OCI-LY3 (cell line): ENCODE measurements around the gene ERC2.

Experiments
- EZH2phosphoT487 ChIP-seq: fragments of 200-600 bp; shearing (Covaris generic); IDR thresholded peaks from 2 replicates; pipeline ENCODE4 v1.6.1; 2018; ENCODE audit warnings: antibody characterized with exemption, mixed run types, low read depth
- TF ChIP-seq, protein P1 (sequence below): fragments of 200-600, 300-600 bp; sonication (generic); IDR thresholded peaks from 2 replicates; pipeline ENCODE4 v1.5.1; 2014; ENCODE audit warnings: antibody characterized with exemption, low read length, low read depth

DNA sequence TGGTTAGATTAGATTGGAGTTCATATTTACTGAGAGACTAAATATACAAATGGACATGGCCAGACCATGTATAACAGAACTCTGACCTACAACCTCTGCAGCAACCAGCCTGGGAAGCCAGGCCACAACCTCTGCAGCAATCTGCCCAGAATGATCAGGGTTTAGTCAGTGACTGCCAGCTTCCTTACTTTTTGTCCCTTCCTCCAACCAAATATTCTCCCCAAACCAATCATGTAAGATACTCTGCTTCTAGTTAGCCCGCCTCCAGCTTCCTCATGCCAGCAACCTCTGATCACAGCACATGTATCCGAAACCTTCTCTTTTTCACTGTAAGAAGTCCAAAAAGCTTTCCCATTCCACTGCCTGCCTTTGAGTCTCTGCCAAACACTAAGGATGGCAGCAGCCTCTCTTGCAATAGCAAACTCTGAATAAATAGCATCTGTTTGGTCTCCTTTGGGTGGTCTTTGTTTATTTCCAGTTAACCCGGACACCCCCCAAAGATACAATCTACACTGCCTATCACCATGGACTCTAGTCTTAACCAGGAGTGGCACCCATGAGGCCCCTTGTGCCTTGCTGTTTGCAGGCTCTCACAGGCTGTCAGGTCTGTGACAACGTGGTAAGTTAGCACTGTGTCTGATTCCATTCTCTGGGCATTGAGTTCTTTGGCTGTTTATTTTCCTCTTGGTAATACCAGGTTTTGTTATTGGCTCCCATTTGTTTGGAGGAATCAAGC is 102.2 kb downstream of the ERC2 start:
- TF ChIP-seq, protein P1, sequence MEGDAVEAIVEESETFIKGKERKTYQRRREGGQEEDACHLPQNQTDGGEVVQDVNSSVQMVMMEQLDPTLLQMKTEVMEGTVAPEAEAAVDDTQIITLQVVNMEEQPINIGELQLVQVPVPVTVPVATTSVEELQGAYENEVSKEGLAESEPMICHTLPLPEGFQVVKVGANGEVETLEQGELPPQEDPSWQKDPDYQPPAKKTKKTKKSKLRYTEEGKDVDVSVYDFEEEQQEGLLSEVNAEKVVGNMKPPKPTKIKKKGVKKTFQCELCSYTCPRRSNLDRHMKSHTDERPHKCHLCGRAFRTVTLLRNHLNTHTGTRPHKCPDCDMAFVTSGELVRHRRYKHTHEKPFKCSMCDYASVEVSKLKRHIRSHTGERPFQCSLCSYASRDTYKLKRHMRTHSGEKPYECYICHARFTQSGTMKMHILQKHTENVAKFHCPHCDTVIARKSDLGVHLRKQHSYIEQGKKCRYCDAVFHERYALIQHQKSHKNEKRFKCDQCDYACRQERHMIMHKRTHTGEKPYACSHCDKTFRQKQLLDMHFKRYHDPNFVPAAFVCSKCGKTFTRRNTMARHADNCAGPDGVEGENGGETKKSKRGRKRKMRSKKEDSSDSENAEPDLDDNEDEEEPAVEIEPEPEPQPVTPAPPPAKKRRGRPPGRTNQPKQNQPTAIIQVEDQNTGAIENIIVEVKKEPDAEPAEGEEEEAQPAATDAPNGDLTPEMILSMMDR = no peak
- TF ChIP-seq EZH2phosphoT487 = no peak
